ENCODE measurements around the gene CRTAC1. TPM values are rescaled to one million over a fixed set of nuclear protein-coding genes. Genes with fewer than 3 reads are reported as not detected.

The CRTAC1 gene
- polyA plus RNA-seq, 1 of the 3 experiments (the other 2 are of a cell fraction): 0.05 TPM

GRCh38 chr10:97927622-97928021 is 102.8 kb downstream of the CRTAC1 start:
- H3K79me2 ChIP-seq (ENCODE audit: insufficient read depth): no peaks in the 10 kb centered on the region
- H3K4me3 ChIP-seq (ENCODE audit: low read depth in 2 of 2, low read length in 1 of 2): no peak overlapping the region
- H3K27me3 ChIP-seq (ENCODE audit: insufficient read depth): no peaks in the 10 kb centered on the region
- H3K4me1 ChIP-seq (ENCODE audit: control insufficient read depth in 1 of 2, insufficient read depth in 2 of 2, low read depth in 1 of 2, low read length in 1 of 2): no peaks in the 10 kb centered on the region
- H3F3A ChIP-seq (replicated peaks; ENCODE audit: insufficient read depth): no peaks in the 10 kb centered on the region
- H3K4me2 ChIP-seq: no peak overlapping the region
- WGBS (ENCODE audit: low lambda C conversion rate): 18% methylated on average over 10 of the region's 10 CpGs
- H3K9me2 ChIP-seq: no peaks in the 10 kb centered on the region
- H2AFZ ChIP-seq (ENCODE audit: low read depth): no peak overlapping the region
- H3K9me3 ChIP-seq: no peaks in the 10 kb centered on the region
- TF ChIP-seq RCOR1 (IDR thresholded peaks at IDR 0.05; ENCODE audit: low read length) (no peak), NFIC (IDR thresholded peaks at IDR 0.05; ENCODE audit: borderline replicate concordance) (no peak), IRF3 (IDR thresholded peaks at IDR 0.05; ENCODE audit: low read depth, low read length) (no peak), MXI1 (IDR thresholded peaks at IDR 0.05; ENCODE audit: low read depth, low read length) (no peak), CHD2 (IDR thresholded peaks at IDR 0.05; ENCODE audit: low read length, partially characterized antibody) (no peak), ELF1 (IDR thresholded peaks at IDR 0.05) (no peak), RXRA (IDR thresholded peaks at IDR 0.05; ENCODE audit: borderline replicate concordance, low read depth) (no peak), REST (IDR thresholded peaks at IDR 0.05; ENCODE audit: low read depth, low read length) (no peak), JUND (IDR thresholded peaks at IDR 0.05) (no peak), EP300 (IDR thresholded peaks at IDR 0.05; ENCODE audit: borderline replicate concordance in 1 of 2, low read depth in 1 of 2, low read length in 1 of 2) (no peak), ZBTB33 (IDR thresholded peaks at IDR 0.05; ENCODE audit: borderline replicate concordance, low read depth) (no peak), GATA2 (CRISPR knock-in tag; IDR thresholded peaks at IDR 0.05) (no peak), POLR2AphosphoS5 (IDR thresholded peaks at IDR 0.05; ENCODE audit: low read depth, low read length) (no peak), PBX3 (IDR thresholded peaks at IDR 0.05) (no peak)
- H3K36me3 ChIP-seq (replicated peaks in 1 of 2; ENCODE audit: control insufficient read depth in 1 of 2, insufficient read depth in 2 of 2, low read length in 1 of 2): no peaks in the 10 kb centered on the region
- DNase-seq: peak; percentile 45
- H4K20me1 ChIP-seq (ENCODE audit: insufficient read depth): no peaks in the 10 kb centered on the region
- CTCF ChIA-PET: interaction anchor here (0.7 to 1.9 kb wide), 4 partner anchors 13 to 250 kb away, joined by 3 to 11 read pairs (median 6); no protein-coding TSS in a partner anchor
- POLR2A ChIA-PET: no interaction called here
- no peak overlapping the region for H3K27ac ChIP-seq (ENCODE audit: low read depth in 2 of 2, low read length in 1 of 2)
- no peak overlapping the region for H3K9ac ChIP-seq
